ENCODE results near the gene EFHC1. TPM values are rescaled to one million over a fixed set of nuclear protein-coding genes. Genes with fewer than 3 reads are reported as not detected.

Gene EFHC1
- total RNA-seq, 1 donor from 2014 or later, result 23.2 TPM

GRCh38 chr6:52513464-52513863 lies 93.3 kb downstream of the EFHC1 start:
- intact Hi-C loops (cut with micrococcal nuclease), result no loop called here
- Mint-ChIP-seq H3K9me3 (no peaks in the 10 kb centered on the region), H3K4me1 (peaks cover 8% of the 10 kb centered on the region), H3K27me3 (no peaks in the 10 kb centered on the region), H3K27ac (no peak overlapping the region), H3K36me3 (ENCODE audit: low read depth) (peaks cover 80% of the 10 kb centered on the region), H3K4me3 (no peak overlapping the region)
- ChIA-PET POLR2A (no interaction called here), CTCF (no interaction called here)
- ATAC-seq (ENCODE audit: low read depth) (no peak), DNase-seq (no peak)
- TF ChIP-seq, protein P1, sequence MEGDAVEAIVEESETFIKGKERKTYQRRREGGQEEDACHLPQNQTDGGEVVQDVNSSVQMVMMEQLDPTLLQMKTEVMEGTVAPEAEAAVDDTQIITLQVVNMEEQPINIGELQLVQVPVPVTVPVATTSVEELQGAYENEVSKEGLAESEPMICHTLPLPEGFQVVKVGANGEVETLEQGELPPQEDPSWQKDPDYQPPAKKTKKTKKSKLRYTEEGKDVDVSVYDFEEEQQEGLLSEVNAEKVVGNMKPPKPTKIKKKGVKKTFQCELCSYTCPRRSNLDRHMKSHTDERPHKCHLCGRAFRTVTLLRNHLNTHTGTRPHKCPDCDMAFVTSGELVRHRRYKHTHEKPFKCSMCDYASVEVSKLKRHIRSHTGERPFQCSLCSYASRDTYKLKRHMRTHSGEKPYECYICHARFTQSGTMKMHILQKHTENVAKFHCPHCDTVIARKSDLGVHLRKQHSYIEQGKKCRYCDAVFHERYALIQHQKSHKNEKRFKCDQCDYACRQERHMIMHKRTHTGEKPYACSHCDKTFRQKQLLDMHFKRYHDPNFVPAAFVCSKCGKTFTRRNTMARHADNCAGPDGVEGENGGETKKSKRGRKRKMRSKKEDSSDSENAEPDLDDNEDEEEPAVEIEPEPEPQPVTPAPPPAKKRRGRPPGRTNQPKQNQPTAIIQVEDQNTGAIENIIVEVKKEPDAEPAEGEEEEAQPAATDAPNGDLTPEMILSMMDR (IDR thresholded peaks at IDR 0.05), result no peak

DNA sequence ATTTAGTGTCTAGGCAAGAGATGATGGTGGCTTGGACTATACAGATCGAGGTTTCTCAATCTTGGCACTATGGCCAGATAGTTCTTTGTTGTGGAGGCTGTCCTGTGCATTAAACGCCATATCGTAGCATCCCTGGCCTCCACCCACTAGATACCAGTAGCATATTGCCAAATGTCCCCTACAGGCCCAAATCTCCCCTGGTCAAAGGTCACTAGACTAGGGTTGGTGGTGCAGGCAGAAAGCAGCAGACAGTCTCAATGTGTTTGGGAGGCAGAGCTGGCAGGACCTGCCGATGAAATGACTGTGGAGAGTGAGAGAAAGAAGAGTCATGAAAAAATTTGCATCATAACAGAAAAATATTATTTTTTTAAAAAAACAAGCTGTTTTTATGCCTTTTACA lies 93.8 kb downstream of the EFHC1 start:
- DNase-seq (no peak), ATAC-seq (ENCODE audit: low read depth) (no peak)
- Mint-ChIP-seq H3K27me3 (no peaks in the 10 kb centered on the region), H3K27ac (no peak overlapping the region), H3K9me3 (no peaks in the 10 kb centered on the region), H3K4me1 (peaks cover 8% of the 10 kb centered on the region), H3K4me3 (no peak overlapping the region), H3K36me3 (ENCODE audit: low read depth) (peaks cover 78% of the 10 kb centered on the region)
- CTCF ChIA-PET, result no interaction called here
- TF ChIP-seq, protein P1 (IDR thresholded peaks at IDR 0.05), result no peak
- intact Hi-C loops (cut with micrococcal nuclease), result no loop called here
- POLR2A ChIA-PET, result no interaction called here

DNA sequence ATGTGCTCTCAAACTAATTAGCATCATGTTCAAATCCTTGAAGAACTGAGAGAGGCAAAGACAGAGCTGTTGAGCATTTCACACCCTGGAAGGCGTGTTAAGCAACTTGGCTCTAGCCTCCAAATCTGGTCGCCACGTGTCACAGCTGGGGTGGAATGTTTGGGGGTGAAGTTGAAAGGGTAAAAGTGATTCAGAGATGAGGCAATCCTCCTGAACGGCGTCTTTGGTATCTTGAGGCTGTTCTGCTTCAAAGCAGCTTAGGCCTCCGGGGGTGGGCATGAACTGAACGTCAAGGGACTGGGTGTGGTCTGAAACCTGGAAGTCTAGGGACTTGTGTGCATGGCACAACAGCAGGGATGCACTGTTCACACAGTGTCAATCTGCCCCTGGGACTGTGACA lies 94.4 kb downstream of the EFHC1 start:
- Mint-ChIP-seq H3K36me3 (ENCODE audit: low read depth) (peaks cover 78% of the 10 kb centered on the region), H3K27ac (no peak overlapping the region), H3K4me3 (no peak overlapping the region), H3K27me3 (no peaks in the 10 kb centered on the region), H3K9me3 (no peaks in the 10 kb centered on the region), H3K4me1 (peaks cover 7% of the 10 kb centered on the region)
- TF ChIP-seq, protein P1 (IDR thresholded peaks at IDR 0.05), result no peak
- ATAC-seq (ENCODE audit: low read depth) (no peak), DNase-seq (no peak)
- ChIA-PET CTCF (no interaction called here), POLR2A (no interaction called here)
- intact Hi-C loops (cut with micrococcal nuclease), result no loop called here

- ATAC-seq (ENCODE audit: low read depth) (no peak), DNase-seq (no peak)
- intact Hi-C loops (cut with micrococcal nuclease), result no loop called here
- Mint-ChIP-seq H3K4me1 (peaks cover 3% of the 10 kb centered on the region), H3K27ac (no peak overlapping the region), H3K9me3 (no peaks in the 10 kb centered on the region), H3K36me3 (ENCODE audit: low read depth) (peaks cover 78% of the 10 kb centered on the region), H3K27me3 (no peaks in the 10 kb centered on the region), H3K4me3 (no peak overlapping the region)
- POLR2A ChIA-PET, result no interaction called here
- CTCF ChIA-PET, result no interaction called here
- TF ChIP-seq, protein P1 (IDR thresholded peaks at IDR 0.05), result no peak
Observed at GRCh38 chr6:52515219-52515960, 95.2 kb downstream of the EFHC1 start.

DNA sequence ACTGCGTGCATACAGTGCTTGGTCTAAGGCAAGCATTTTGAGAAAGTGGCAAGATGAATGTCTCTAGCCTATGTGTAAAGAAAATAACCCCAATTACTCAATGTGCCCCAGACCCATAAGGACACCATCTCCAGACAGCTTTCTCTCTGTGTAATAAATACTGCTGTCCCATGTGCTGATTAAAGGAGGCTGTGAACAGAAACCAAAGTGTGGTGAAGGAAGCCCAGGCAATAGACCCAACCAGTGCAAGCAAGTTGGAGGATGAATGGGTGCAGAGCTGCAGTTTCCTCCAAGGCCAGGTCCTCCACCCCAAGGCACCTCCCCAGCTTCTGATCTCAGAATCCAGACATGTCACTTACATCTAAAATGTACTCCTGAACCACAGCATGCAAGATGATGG lies 96.1 kb downstream of the EFHC1 start:
- ChIA-PET POLR2A (no interaction called here), CTCF (no interaction called here)
- Mint-ChIP-seq H3K27me3 (no peaks in the 10 kb centered on the region), H3K4me3 (no peak overlapping the region), H3K27ac (no peak overlapping the region), H3K4me1 (peaks cover 3% of the 10 kb centered on the region), H3K9me3 (no peaks in the 10 kb centered on the region), H3K36me3 (ENCODE audit: low read depth) (peaks cover 71% of the 10 kb centered on the region)
- TF ChIP-seq, protein P1 (IDR thresholded peaks at IDR 0.05), result no peak
- DNase-seq (no peak), ATAC-seq (ENCODE audit: low read depth) (no peak)
- intact Hi-C loops (cut with micrococcal nuclease), result no loop called here

Data from activated B cell treated with CpG ODN at 0.5 μM for 24 hours (primary cell).